Astrocyte of the spinal cord (primary cell): ENCODE data around the gene ABCA13.

ENCODE experiments used
- DNase-seq: peaks from one replicate; pipeline ENCODE4 v3.0.0; 2011; ENCODE audit warnings: low read depth, low spot score
- H3K4me3 ChIP-seq: 2 replicates; pipeline ENCODE4 v1.5.1; 2011; ENCODE audit warnings: low read depth, mild to moderate bottlenecking, low read length, moderate library complexity
- in situ Hi-C: cut with HindIII; loops from 2 replicates; pipeline ENCODE4 v1.10.0; 2017; ENCODE audit warnings: low sequenced_read_pairs
- TF ChIP-seq, protein P1 (sequence below): IDR thresholded peaks from 2 replicates; pipeline ENCODE4 v1.5.1; 2012; ENCODE audit warnings: low read depth, mild to moderate bottlenecking, low read length, inconsistent platforms

The ABCA13 gene

GRCh38 chr7:48279420-48279819, 108.2 kb downstream of the ABCA13 start:
- TF ChIP-seq, protein P1, sequence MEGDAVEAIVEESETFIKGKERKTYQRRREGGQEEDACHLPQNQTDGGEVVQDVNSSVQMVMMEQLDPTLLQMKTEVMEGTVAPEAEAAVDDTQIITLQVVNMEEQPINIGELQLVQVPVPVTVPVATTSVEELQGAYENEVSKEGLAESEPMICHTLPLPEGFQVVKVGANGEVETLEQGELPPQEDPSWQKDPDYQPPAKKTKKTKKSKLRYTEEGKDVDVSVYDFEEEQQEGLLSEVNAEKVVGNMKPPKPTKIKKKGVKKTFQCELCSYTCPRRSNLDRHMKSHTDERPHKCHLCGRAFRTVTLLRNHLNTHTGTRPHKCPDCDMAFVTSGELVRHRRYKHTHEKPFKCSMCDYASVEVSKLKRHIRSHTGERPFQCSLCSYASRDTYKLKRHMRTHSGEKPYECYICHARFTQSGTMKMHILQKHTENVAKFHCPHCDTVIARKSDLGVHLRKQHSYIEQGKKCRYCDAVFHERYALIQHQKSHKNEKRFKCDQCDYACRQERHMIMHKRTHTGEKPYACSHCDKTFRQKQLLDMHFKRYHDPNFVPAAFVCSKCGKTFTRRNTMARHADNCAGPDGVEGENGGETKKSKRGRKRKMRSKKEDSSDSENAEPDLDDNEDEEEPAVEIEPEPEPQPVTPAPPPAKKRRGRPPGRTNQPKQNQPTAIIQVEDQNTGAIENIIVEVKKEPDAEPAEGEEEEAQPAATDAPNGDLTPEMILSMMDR: no peak
- DNase-seq: no peak
- H3K4me3 ChIP-seq: no peak overlapping the region
- in situ Hi-C loops: no loop called here

DNA sequence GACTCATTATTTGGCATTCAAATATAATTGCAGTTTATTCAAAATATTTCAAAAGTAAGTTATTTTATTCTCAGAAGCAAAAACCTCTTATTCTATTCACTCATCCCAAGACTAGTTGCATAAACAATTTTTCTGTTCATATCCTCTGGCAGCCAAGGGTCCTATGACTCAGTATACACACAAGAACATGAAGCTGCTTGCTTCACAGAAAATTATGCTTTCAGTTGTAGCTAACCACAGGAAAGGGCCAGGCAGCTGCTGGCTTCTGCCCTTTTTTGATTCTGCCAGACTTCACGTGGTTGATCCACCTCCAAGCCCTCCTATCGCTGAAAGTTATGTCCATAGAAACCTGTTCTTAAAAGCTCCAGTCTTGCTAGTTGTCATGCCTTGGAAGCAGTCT, 108.8 kb downstream of the ABCA13 start:
- no peak overlapping the region for H3K4me3 ChIP-seq
- DNase-seq: peak; percentile 92
- TF ChIP-seq, protein P1: no peak
- in situ Hi-C loops: no loop called here

GRCh38 chr7:48285373-48285772, 114.1 kb downstream of the ABCA13 start:
- in situ Hi-C loops: no loop called here
- DNase-seq: peak; percentile 16
- TF ChIP-seq, protein P1: no peak
- no peak overlapping the region for H3K4me3 ChIP-seq

- in situ Hi-C loops: no loop called here
- TF ChIP-seq, protein P1: no peak
- DNase-seq: no peak
- H3K4me3 ChIP-seq: no peak overlapping the region
Observed at GRCh38 chr7:48286836-48287235, 115.6 kb downstream of the ABCA13 start.

GRCh38 chr7:48289656-48290055, 118.4 kb downstream of the ABCA13 start:
- H3K4me3 ChIP-seq: no peak overlapping the region
- no peak for DNase-seq
- in situ Hi-C loops: no loop called here
- TF ChIP-seq, protein P1: no peak

DNA sequence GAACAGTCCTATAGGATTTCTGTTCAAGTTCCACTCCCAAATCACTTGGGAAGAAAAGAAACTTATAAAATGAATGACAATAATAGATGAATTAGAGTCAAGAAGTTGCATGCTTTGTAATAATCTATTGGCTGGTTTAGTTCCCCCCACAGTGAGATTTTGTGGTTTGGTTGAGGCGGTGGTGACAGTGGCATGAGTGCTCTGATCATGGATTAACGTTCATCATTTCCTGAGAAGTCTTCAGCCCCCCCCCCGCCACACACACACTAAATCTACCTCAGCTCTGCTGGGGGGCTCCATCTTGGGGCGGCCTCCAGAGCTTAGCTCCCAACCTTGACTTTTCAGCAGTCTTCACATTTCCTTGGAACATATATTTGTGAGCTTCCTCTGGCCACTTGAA, 121.7 kb downstream of the ABCA13 start:
- TF ChIP-seq, protein P1: no peak

More for the DNA sequence above, 121.7 kb downstream of the ABCA13 start:
- in situ Hi-C loops: no loop called here
- no peak overlapping the region for H3K4me3 ChIP-seq
- no peak for DNase-seq
